SK-N-DZ (cell line): ENCODE data around the gene SLC41A3.
"Not testable (repeated sequence)": the region's sequence is repeated elsewhere in the genome, so short reads cannot be mapped to it uniquely, and the experiment has no call there.

Source experiments
- DNase-seq: peaks from one replicate; pipeline ENCODE4 v3.0.0-alpha.2; 2015; ENCODE audit warnings: low spot score

The SLC41A3 gene

GRCh38 chr3:126054870-126055269 lies 29.1 kb downstream of the SLC41A3 start:
- no peak for DNase-seq

- DNase-seq, result no peak
Observed at GRCh38 chr3:126053949-126054569, 29.9 kb downstream of the SLC41A3 start.

GRCh38 chr3:126053513-126053912 lies 30.4 kb downstream of the SLC41A3 start:
- no peak for DNase-seq

GRCh38 chr3:126052196-126053058 lies 31.5 kb downstream of the SLC41A3 start:
- DNase-seq, result no peak

GRCh38 chr3:126051741-126052140 lies 32.2 kb downstream of the SLC41A3 start:
- no peak for DNase-seq

GRCh38 chr3:126051234-126051633 lies 32.7 kb downstream of the SLC41A3 start:
- DNase-seq, result no peak

GRCh38 chr3:126050626-126051025 lies 33.3 kb downstream of the SLC41A3 start:
- DNase-seq, result no peak

- DNase-seq, result no peak
Observed at GRCh38 chr3:126050050-126050392, 33.9 kb downstream of the SLC41A3 start.

- no peak for DNase-seq
Observed at GRCh38 chr3:126049289-126050049, 34.5 kb downstream of the SLC41A3 start.

- no peak for DNase-seq
Observed at GRCh38 chr3:126040386-126040785, 43.5 kb downstream of the SLC41A3 start.

- no peak for DNase-seq
Observed at GRCh38 chr3:126039870-126040269, 44.1 kb downstream of the SLC41A3 start.

GRCh38 chr3:126038791-126039190 lies 45.1 kb downstream of the SLC41A3 start:
- not testable (repeated sequence) for DNase-seq

GRCh38 chr3:126036056-126036549 lies 47.8 kb downstream of the SLC41A3 start:
- DNase-seq, result no peak

GRCh38 chr3:126035362-126036050 lies 48.4 kb downstream of the SLC41A3 start:
- DNase-seq, result no peak

- peak; percentile 41 for DNase-seq
Observed at GRCh38 chr3:126034481-126035361, 49.2 kb downstream of the SLC41A3 start.

GRCh38 chr3:126033765-126034164 lies 50.2 kb downstream of the SLC41A3 start:
- no peak for DNase-seq

- DNase-seq, result no peak
Observed at GRCh38 chr3:126033051-126033745, 50.7 kb downstream of the SLC41A3 start.

GRCh38 chr3:126031981-126032471 lies 51.9 kb downstream of the SLC41A3 start:
- no peak for DNase-seq

GRCh38 chr3:126030455-126030854 lies 53.5 kb downstream of the SLC41A3 start:
- no peak for DNase-seq

GRCh38 chr3:126029241-126029640 lies 54.7 kb downstream of the SLC41A3 start:
- no peak for DNase-seq
